HG03175 (cell line): Measurements from ENCODE around the gene RAB13.

Experiments used
- ATAC-seq: cut with Tn5 transposase; IDR thresholded peaks from one replicate; pipeline ENCODE4 v1.9.1; 2021; ENCODE audit warnings: mild to moderate bottlenecking, moderate library complexity; ENCODE audit not compliant: unreplicated experiment

RAB13 gene

GRCh38 chr1:153957744-153958110, 28.4 kb downstream of the RAB13 start:
- peak; percentile 11 for ATAC-seq

GRCh38 chr1:153956997-153957715, 29.0 kb downstream of the RAB13 start:
- ATAC-seq = no peak

- no peak for ATAC-seq
These were observed 31.3 kb downstream of the RAB13 start for GRCh38 chr1:153954826-153955225.

- no peak for ATAC-seq
These were observed 32.2 kb downstream of the RAB13 start for GRCh38 chr1:153953859-153954365.

GRCh38 chr1:153951801-153952200, 34.3 kb downstream of the RAB13 start:
- ATAC-seq = no peak

- ATAC-seq = no peak
These were observed 35.0 kb downstream of the RAB13 start for GRCh38 chr1:153951183-153951582.

- peak; percentile 65 for ATAC-seq
These were observed 39.4 kb downstream of the RAB13 start, which contains the start of gene DENND4B for GRCh38 chr1:153946622-153947241. Gene DENND4B (minus strand): TSS chr1:153946718. CDS start chr1:153944374, 2,344 bp downstream.

- peak; percentile 71 for ATAC-seq
These were observed 40.1 kb downstream of the RAB13 start for GRCh38 chr1:153945795-153946621.

GRCh38 chr1:153945131-153945794, 40.9 kb downstream of the RAB13 start:
- peak; percentile 41 for ATAC-seq

GRCh38 chr1:153944827-153945117, 41.4 kb downstream of the RAB13 start:
- no peak for ATAC-seq

GRCh38 chr1:153944005-153944826, 41.9 kb downstream of the RAB13 start:
- no peak for ATAC-seq

GRCh38 chr1:153942766-153943549, 43.2 kb downstream of the RAB13 start:
- no peak for ATAC-seq

- no peak for ATAC-seq
These were observed 44.1 kb downstream of the RAB13 start for GRCh38 chr1:153941826-153942725.

GRCh38 chr1:153940756-153941155, 45.4 kb downstream of the RAB13 start:
- no peak for ATAC-seq

GRCh38 chr1:153939476-153939875, 46.7 kb downstream of the RAB13 start:
- no peak for ATAC-seq

GRCh38 chr1:153938996-153939395, 47.1 kb downstream of the RAB13 start:
- ATAC-seq = no peak

GRCh38 chr1:153937331-153937730, 48.8 kb downstream of the RAB13 start:
- no peak for ATAC-seq

GRCh38 chr1:153936011-153936802, 49.9 kb downstream of the RAB13 start:
- no peak for ATAC-seq
